GM18520 (cell line): ENCODE results near the gene RNF114.
"Not testable (repeated sequence)": the region's sequence is repeated elsewhere in the genome, so short reads cannot be mapped to it uniquely, and the experiment has no call there.

ENCODE experiments used
- ATAC-seq: cut with Tn5 transposase; IDR thresholded peaks from one replicate; pipeline ENCODE4 v1.9.1; 2021; ENCODE audit not compliant: unreplicated experiment

RNF114 gene

DNA sequence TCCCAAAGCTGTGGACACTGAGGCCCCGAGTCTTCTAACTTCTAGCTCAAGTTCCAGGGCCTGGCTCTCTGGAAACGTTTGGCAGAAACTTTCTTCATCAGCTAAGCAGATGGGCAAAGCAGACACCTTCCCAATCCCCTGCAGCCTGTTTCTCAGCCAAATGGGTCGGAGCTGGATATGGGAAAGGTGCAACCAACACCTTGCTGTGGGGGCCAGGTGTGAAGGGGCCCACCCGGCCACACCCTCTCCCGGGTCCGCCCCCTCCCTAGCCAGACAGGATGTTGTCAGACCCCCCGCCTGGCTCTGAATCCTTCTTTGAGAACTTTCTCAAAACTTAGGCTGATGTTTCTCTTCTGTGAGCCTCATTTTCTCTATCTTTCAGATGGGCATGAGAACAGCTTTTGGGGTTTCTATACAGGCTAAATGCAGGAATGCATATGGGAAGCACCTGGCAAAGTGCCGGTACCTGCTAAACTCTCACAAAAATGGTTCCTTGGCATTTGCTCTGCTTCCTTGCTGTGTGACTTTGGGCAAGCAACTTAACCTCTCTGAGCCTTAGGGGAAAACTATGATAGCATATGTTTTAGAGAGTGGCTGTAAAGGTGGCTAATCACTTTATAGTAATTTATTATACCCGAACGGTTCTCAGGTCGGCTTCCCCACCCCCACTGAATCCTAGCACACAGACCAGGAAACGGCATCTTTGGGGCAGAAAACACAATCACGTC is 48.4 kb downstream of the RNF114 start:
- ATAC-seq = no peak

DNA sequence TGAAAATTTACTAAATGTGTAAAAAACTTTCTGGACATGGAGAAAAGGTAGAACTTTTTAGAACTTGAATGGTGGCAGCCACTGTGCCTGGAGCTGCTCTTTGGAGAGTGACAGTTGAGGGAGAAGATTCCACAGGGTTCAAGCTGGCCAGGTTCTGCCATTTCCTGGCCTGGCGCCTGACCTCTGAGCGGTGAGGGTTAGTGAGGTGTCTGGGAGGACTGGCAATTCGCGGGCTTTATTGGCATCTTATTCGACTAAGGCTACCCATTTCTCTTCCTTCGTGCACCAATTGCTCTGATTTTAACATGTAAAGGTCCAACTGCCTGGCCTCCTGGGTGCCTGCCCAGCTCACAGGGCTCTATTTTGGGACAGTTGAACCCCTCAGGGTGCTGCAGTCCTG is 49.0 kb downstream of the RNF114 start:
- no peak for ATAC-seq

DNA sequence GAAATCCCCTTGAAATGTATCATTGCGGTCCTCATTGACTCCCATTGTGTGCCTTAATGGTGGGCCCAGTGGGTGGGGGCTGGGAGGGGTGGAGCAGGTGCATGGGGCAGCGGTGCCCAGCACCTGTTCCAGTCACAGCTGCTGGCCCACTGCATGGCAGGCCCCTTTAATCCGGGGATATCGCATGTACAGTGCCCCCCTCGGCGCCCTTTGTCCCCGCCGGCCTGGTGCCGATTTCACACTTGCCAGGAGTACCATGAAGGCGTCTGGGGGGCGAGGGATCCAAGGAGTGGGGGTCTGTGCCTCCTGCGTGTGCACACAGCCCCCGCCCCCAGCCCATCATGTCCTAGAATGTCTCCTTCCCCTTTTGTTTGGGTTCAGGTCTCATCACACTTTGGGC is 49.4 kb downstream of the RNF114 start:
- no peak for ATAC-seq

DNA sequence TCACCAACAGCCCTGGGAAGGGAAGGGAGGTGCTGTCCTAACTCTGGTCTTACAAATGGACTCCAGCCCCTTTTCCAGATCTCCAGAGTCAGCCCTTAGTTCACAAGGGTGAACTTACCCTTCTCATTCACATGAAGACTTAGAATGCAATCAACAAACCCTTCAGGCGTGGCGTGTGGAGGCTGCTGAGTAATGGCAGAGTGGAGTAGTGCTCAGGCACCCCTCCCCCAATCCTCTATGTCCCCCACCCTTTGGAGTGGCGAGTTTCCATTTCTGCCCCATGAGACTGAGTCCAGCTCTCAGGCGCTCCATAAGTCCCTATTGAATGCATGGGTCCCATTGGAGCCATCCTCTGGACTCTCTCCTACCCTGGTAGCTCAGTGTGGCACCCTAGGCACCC is 49.9 kb downstream of the RNF114 start:
- no peak for ATAC-seq

DNA sequence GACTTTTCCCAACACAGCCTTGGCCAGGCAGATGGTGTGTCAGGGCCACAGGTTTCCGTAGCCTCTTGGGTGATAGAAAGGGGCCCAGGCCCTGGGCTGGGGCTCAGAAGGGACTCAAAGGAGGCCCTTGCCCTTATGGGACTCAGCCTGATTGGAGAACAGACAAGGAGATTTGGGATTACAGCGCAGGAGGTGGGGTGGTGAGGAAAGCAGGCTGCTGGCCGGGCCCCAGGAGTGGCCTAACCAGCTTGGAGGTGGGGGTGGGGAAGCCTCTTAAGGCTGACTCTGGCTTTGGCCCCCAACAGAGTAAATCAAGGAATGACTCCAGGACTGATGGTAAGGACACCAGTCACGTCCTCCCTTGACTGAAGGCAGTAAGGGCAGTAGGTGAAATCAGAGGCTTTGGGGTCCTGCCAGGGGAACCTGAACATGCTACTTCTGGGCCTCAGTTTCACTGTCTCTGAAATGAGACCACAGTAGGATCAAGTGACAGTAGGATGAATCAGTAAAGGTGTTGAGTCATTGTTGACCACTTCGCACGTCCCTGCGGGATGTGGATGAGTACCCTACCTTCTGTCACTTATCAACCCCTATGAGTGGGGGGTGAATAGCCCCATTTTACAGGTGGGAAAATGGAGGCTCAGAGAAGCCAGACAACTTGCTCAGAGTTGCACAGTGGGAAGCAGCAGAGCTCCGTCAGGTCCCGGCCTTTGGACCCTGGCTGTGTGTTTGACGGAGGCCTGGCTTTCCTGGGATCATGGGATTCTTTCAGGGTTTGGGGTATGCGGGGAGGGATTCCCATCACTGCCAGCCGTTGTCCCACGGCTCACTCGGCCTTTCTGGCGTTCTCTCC is 51.0 kb downstream of the RNF114 start:
- ATAC-seq = no peak

DNA sequence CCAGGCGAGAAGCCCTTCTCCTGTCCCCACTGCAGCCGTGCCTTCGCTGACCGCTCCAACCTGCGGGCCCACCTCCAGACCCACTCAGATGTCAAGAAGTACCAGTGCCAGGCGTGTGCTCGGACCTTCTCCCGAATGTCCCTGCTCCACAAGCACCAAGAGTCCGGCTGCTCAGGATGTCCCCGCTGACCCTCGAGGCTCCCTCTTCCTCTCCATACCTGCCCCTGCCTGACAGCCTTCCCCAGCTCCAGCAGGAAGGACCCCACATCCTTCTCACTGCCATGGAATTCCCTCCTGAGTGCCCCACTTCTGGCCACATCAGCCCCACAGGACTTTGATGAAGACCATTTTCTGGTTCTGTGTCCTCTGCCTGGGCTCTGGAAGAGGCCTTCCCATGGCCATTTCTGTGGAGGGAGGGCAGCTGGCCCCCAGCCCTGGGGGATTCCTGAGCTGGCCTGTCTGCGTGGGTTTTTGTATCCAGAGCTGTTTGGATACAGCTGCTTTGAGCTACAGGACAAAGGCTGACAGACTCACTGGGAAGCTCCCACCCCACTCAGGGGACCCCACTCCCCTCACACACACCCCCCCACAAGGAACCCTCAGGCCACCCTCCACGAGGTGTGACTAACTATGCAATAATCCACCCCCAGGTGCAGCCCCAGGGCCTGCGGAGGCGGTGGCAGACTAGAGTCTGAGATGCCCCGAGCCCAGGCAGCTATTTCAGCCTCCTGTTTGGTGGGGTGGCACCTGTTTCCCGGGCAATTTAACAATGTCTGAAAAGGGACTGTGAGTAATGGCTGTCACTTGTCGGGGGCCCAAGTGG is 51.9 kb downstream of the RNF114 start:
- no peak for ATAC-seq

DNA sequence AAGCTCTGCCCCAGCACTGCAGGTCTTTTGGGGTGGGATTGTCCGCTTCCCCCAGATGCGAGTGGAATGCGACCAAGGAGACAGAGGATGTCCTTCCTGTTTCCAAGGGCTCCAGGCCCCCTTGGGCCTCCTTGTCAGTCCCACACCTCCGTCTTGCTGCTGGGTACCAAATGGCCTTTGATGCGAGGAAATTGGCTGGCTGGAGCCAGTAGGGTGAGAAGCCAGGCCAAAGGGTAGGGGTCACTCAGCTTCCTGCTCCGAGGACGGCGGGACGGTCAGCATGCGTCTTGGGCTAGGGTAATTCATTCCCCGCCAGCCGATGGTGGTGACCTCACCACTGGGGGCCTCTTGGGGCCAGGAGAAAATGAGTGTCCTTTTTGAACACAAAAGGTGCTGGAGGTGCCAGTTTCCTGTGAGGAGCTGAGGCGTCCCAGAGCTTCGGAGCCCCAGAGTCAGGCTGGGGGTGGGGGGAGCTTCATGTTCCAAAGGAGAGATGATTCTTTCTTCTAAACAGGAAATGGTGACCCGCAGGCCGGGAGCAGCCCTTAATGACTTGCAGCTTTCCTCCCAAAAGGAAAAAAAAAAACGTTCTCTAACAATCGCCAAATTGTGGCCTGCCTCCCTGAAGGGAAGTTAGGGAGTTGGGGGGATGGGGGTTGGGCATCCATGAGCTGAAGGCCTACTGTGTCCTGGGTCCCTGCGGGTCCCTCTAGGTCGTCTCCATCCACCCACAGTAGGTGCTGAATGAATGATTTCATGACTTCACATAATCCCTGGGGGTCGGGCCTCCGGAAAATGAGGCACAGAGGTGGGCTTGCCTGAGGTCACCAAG is 53.3 kb downstream of the RNF114 start:
- ATAC-seq = no peak

DNA sequence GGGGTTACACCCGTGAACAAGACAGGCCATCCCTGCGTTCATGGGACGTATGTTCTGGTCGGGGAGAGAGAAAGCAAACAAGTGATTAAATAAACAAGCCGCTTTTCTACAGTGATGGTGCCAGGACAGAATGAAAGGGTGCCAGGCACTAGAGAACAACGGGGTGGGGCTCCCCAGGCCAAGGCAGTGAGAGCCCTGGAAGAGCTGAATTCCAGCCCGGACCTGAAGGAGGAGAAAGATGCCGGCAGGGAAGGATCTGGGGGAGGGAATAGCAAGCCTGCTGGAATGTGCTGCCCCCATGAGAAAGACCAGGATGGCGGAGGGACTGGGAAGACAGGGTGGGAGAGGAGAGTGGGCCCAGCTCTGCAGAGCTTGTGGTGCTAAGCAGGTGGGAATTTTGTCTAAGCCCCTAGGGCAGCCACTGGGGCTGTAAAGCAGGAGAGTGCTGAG is 54.1 kb downstream of the RNF114 start:
- no peak for ATAC-seq

DNA sequence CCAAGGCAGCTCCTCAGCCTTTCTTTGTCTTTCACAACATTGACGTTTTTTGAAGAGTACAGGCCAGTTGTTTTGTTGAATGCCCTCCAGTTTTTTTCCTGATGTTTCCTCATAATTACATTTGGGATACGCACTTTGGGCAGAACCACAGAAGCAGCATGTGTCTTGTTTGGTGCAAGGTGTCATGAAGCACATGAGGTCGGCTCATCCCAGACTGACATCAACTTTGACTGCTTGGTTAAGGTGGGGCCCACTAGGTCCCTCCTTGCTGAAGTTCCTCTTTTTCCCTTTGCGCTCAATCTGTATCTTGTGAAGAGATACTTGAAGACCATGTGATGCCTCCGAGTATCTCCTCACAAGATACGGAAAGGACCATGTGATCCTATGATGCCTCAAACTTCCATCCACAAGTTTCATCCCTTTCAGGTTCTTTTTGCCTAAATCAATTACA is 57.1 kb downstream of the RNF114 start:
- ATAC-seq = no peak

DNA sequence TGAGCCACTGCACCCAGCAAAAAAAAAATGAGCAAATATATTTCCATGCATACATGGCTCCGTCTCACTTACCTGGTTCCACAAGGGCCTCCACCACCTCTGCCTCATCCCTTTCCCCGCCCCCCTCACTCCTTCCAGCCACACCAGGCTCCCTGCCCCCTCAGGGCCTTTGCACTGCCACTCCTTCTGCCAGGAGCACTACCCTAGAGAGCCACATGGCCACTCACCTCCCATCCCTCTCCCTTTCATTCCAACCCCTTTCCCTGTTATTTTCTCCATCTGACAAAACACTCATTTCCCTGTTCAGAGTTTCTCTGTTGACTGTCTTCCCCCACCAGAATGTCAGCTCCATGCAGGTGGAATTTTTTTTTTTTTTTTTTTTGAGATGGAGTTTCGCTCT is 59.4 kb downstream of the RNF114 start:
- no peak for ATAC-seq

DNA sequence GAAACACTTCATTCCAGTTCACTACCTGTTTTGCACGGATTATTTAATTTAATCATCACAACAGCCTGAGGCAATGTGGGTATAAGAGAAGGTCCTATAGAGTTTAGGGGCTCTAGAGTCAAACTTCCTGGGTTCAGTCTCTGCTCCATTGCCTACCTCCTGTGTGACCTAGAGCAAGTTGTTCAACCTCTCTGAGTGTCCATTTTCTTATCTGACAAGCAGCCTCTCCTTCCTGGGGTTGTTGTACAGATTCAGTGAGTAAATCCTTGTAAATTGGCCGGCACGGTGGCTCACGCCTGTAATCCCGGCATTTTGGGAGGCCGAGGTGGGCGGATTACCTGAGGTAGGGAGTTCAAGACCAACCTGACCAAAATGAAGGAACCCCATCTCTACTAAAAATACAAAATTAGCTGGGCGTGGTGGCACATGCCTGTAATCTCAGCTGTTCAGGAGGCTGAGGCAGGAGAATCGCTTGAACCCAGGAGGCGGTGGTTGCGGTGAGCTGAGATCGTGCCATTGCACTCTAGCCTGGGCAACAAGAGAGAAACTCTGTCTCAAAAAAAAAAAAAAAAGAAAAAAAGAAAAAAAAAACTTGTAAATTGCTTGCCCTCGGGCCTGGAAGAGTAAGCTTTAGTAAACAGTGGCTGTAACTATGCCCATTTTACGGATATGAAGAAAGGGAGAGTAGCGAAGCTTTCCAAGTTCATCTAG is 62.4 kb downstream of the RNF114 start:
- ATAC-seq = not testable (repeated sequence)

DNA sequence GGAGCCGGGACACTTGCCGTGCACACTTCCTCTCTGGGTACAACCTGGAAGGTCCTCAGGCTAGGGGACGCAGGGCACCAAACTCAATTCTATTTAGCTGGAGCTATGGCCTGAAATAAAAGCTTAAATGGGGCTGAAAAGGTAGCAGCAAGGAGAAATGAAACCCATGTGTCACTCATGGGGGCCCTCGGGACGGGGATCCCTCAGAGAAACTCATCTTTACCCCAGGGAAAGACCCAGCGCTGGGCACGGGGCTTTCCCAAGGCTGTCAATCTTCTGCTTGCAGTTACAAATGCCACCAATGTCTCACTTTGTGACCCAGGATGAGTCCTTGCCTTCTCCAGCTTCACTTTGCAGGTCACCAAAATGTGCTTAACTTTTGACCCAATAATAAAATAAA is 63.1 kb downstream of the RNF114 start:
- ATAC-seq = no peak

DNA sequence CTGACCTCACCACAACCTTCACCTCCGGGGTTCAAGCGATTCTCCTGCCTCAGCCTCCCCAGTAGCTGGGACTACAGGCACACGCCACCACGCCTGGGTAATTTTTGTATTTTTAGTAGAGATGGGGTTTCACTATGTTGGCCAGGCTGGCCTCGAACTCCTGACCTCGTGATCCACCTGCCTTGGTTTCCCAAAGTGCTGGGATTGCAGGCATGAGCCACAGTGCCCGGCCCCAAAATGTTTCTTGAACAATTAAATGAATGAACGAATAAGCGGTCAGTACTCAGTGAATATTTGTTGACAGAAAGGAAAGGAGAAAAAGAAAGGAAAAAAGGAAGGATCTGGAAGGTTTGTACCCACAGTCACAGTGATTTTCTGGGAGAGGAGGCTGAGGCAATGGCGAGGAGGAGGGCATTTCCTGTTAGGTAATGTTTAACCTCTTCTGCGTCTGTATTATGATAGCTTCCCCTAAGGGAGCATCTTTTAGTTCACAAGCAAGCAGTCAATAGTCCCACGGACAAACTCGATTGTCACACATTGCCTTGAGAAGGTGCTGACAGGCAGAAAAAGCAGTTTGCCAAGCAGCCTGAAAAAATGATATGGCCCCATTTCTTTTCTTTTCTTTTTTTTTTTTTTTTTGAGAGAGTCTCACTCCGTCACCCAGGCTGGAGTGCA is 64.5 kb downstream of the RNF114 start:
- not testable (repeated sequence) for ATAC-seq

DNA sequence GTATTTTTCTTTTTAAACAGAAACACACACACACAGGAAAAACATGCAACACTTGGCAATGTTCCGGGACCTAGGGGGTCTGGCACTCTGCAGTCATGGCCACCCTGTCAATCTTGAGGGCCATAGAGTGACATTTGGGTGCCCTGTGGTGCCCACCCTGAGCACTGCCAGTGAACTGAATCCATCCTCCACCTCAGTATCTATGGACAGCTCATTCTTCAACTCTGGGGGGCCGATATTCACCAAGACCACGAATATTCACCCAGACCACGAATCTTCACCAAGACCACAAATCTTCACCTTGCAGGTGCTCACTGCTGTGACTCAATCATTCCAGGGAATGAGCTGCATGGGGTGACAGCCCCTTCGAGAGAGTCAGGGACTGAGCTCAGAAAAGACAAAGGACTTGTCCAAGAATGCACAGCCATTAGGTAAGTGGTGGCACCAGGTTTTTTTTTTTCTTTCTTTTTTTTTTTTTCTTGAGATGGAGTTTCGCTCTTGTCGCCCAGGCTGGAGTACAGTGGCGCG is 65.7 kb downstream of the RNF114 start:
- ATAC-seq = no peak

DNA sequence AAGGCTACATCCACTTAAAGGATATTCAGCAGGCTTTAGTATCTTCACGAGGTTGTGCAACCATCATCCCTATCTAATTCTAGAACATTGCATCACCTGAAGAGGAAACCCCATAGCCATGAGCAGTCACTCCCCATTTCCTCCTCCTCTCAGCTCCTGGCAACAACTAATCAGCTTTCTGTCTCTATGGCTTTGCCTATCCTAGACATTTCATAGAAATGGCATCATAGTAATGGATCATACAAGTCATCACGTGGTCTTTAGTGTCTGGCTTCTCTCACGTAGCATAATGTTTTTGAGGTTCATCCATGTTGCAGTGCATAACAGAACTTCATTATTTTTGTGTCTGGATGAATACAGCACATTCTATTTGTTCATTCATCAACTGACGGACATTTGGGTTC is 67.1 kb downstream of the RNF114 start:
- no peak for ATAC-seq
